WERI-Rb-1 (cell line): ENCODE data around the gene ZFP3.
"Not testable (repeated sequence)": the region's sequence is repeated elsewhere in the genome, so short reads cannot be mapped to it uniquely, and the experiment has no call there.

Experiments used
- DNase-seq: peaks from one replicate; pipeline ENCODE4 v3.0.0-alpha.2; 2020
- H3K27ac ChIP-seq: fragments of 250-450 bp; sonication (Bioruptor Pico); 2 replicates; pipeline ENCODE4 v1.5.1; 2020; ENCODE audit warnings: mild to moderate bottlenecking, moderate library complexity
- H3K27me3 ChIP-seq: fragments of 250-450 bp; sonication (Bioruptor Pico); 2 replicates; pipeline ENCODE4 v1.5.1; 2021; ENCODE audit warnings: mild to moderate bottlenecking, low read depth, moderate library complexity; ENCODE audit not compliant: insufficient read depth, severe bottlenecking
- H3K36me3 ChIP-seq: fragments of 250-450 bp; sonication (Bioruptor Pico); 2 replicates; pipeline ENCODE4 v1.5.1; 2020; ENCODE audit warnings: mild to moderate bottlenecking, moderate library complexity
- H3K4me3 ChIP-seq: 2 replicates; pipeline ENCODE4 v1.5.1; 2011; ENCODE audit warnings: low read depth, mild to moderate bottlenecking, control low read depth, low read length
- H3K9me3 ChIP-seq: fragments of 250-450 bp; sonication (Bioruptor Pico); 2 replicates; pipeline ENCODE4 v1.5.1; 2021; ENCODE audit warnings: mild to moderate bottlenecking, moderate library complexity; ENCODE audit not compliant: severe bottlenecking
- TF ChIP-seq, protein P1 (sequence below): IDR thresholded peaks from 2 replicates; pipeline ENCODE4 v1.5.1; 2011; ENCODE audit warnings: low read depth, mild to moderate bottlenecking, control low read depth, inconsistent platforms, low read length

Gene ZFP3

DNA sequence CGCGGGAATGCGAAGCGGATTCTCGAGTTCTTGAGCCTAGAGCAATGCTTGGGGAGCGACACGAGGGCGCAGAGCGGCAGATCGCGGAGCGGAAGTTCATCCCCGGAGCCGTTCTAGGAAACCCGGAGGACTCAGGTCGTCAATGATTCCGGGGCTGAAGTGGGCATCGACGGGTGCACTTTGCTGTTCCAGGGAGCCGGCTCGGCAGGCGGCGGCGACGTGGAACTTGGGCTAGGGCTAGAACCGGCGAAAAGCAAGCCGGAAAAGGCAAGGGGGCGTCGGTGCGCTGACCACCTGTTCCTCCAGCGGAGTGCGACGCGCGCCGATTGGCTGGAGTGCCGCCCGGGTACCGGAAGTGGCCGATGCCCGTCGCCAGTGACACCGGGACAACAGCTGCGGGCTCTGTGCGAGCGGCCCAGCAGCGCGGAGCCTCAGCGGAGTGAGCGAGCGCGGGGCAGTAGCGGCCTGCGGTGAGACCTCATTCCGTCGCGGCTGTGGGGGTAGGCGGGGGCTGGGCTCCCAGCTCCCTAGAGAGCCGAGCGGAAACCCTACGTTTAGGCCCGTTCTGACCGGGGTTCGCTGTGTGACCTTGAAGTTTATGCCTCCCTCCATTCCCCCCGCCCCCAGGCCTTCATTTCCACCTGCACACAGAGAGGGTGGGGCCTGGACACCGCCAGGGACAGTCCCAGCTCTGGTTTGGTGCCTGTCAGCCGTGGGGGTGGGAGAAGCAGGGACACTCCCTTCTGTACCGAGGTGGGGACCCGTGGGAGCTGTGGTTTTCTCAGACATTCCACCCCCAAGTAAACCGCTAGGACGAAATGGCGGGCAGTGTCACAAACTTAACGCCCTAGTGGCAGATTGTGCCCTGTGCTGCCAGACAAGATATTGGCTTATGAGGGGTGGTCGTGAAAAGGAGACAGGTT lies at the start of gene ZFP3:
TSS of gene ZFP3 (plus strand) at position 362 of the 923 bp plus-strand sequence. CDS start 13,038 bp downstream, outside the sequence.
- Histone ChIP-seq H3K4me3 (peak within 1 kb of the TSS; percentile 83), H3K9me3 (peaks cover 5% of the 10 kb centered on the region), H3K36me3 (peaks cover 3% of the 10 kb centered on the region), H3K27me3 (no peaks in the 10 kb centered on the region), H3K27ac (peak within 1 kb of the TSS; percentile 92)
- DNase-seq = peak; percentile 92
- TF ChIP-seq, protein P1, sequence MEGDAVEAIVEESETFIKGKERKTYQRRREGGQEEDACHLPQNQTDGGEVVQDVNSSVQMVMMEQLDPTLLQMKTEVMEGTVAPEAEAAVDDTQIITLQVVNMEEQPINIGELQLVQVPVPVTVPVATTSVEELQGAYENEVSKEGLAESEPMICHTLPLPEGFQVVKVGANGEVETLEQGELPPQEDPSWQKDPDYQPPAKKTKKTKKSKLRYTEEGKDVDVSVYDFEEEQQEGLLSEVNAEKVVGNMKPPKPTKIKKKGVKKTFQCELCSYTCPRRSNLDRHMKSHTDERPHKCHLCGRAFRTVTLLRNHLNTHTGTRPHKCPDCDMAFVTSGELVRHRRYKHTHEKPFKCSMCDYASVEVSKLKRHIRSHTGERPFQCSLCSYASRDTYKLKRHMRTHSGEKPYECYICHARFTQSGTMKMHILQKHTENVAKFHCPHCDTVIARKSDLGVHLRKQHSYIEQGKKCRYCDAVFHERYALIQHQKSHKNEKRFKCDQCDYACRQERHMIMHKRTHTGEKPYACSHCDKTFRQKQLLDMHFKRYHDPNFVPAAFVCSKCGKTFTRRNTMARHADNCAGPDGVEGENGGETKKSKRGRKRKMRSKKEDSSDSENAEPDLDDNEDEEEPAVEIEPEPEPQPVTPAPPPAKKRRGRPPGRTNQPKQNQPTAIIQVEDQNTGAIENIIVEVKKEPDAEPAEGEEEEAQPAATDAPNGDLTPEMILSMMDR = peak; percentile 6; the same call in 1 of the 2 replicates

GRCh38 chr17:5030168-5030567 lies 48.1 kb upstream of the ZFP3 start:
- H3K4me3 ChIP-seq, H3K27ac ChIP-seq, H3K36me3 ChIP-seq, H3K9me3 ChIP-seq, DNase-seq, H3K27me3 ChIP-seq: not testable (repeated sequence)

- Histone ChIP-seq H3K36me3 (no peaks in the 10 kb centered on the region), H3K4me3 (peak overlapping the region; percentile 52), H3K9me3 (no peaks in the 10 kb centered on the region), H3K27me3 (no peaks in the 10 kb centered on the region), H3K27ac (peak overlapping the region; percentile 70)
- TF ChIP-seq, protein P1 = peak; percentile 77
- DNase-seq = peak; percentile 93
Observed at GRCh38 chr17:5031365-5032082, 46.7 kb upstream of the ZFP3 start.

DNA sequence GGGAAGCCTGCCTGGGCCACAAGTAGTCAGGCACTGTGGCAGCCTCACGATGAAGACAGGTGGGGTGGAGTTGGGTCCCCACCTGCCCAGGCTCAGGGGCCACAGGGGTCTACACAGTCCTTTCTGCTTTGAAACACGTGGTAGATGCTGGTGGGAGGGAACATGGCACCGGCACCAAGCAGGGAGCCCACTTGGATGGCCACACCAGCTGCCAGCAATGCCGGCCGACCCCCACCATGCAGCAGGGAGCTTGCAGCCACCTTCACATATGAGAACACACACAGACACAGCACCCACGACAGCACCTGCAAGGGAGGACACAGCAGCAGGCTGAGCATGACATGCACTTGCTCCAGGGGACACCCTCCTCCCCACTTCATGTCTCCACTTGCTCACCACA lies 45.4 kb upstream of the ZFP3 start:
- H3K27ac ChIP-seq = no peak overlapping the region
- H3K9me3 ChIP-seq = no peaks in the 10 kb centered on the region
- H3K27me3 ChIP-seq = no peaks in the 10 kb centered on the region
- TF ChIP-seq, protein P1 = no peak
- no peak for DNase-seq
- no peaks in the 10 kb centered on the region for H3K36me3 ChIP-seq
- H3K4me3 ChIP-seq = no peak overlapping the region

DNA sequence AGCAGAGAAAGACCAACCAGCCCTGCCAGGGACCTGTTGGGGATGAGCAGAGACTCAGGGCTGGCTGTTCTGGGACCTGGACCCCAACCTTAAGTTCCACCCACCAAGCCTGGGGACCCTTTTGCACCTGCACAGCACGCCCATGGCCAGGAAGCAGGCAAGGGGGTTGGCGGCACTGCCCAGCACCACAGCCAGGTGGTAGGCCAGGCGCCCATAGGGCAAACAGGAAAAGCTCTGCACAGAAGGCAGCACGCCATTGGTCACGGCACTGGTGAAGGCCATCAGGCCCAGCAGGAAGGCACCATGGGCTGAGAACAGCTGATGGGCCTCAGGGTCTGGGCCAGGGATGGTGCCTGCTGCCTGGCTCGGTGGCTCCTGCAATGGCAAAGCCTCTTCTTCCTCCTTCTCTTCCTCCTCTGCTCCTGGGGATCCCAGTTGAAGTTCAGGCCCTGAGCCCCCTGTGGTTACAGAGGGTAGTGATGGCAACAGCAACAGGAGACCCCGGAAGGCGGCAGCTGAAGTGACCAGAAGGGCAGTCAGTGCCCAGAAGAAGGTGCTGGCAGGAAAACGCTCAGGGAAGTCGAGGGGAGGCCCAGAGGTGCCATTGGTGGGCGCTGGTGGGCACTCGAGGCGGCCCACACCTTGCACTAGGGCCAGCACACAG lies 44.8 kb upstream of the ZFP3 start:
- H3K4me3 ChIP-seq = no peak overlapping the region
- H3K27me3 ChIP-seq = no peaks in the 10 kb centered on the region
- H3K9me3 ChIP-seq = no peaks in the 10 kb centered on the region
- no peaks in the 10 kb centered on the region for H3K36me3 ChIP-seq
- TF ChIP-seq, protein P1 = 0 out of 2 replicates have a peak, but pooled peaks have one; percentile 9
- H3K27ac ChIP-seq = no peak overlapping the region
- DNase-seq = no peak

- H3K4me3 ChIP-seq = no peak overlapping the region
- no peaks in the 10 kb centered on the region for H3K9me3 ChIP-seq
- no peak overlapping the region for H3K27ac ChIP-seq
- no peaks in the 10 kb centered on the region for H3K27me3 ChIP-seq
- no peak for DNase-seq
- TF ChIP-seq, protein P1 = no peak
- no peaks in the 10 kb centered on the region for H3K36me3 ChIP-seq
Observed at GRCh38 chr17:5034063-5034462, 44.2 kb upstream of the ZFP3 start.
